ENCODE measurements around the gene HES3. TPM values are rescaled to one million over a fixed set of nuclear protein-coding genes. Genes with fewer than 3 reads are reported as not detected.

Gene HES3
- total RNA-seq, 1 donor: not detected

DNA sequence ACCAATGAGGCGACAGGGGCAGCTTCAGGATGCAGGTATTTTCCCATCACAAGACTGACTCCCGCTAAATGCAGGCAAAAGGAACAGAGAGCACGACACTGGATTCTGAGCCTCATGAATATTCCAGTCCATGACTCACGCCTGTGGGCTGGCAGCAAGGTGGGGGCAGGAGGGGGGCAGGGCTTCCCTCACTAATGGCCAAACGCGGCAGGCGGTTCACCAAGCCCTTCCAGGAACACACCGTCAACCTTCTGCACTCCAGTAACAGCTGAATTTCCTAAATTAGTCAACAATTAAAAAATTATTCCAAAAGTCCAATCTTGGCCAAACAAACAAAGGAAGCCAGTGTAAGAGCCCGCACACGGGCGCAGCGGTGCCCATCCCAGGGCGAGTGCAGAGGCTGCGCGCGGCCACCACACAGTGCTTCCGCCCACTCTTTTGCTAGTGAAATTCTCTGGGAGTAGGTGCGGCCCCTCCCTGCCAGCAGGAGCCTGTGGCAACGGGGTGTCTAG lies 29.5 kb downstream of the HES3 start:
- no peaks in the 10 kb centered on the region for H3K9me3 ChIP-seq (ENCODE audit: low read depth, low read length)

DNA sequence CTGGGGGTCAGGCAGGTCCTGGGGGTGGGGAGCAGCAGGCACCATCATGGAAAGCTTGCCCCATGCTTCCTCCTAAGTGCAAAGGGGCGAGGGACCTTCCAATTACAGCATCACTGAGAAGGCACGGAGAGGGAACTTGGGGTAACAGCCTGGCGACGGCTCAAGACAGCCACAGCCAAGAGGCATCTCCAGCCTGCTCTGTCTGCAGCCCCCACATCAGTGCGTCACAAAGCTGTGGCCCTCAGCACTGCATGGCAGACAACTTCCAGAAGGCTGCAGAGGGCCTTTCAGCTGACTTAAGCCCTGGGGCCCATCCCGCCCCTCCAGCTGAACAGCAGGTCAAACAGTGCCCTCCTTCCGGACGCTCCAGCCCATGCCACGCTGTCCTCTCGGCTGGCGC lies 30.1 kb downstream of the HES3 start:
- no peak overlapping the region for H3K4me3 ChIP-seq (ENCODE audit: low read length)
- no peaks in the 10 kb centered on the region for H3K9me3 ChIP-seq (ENCODE audit: low read depth, low read length)
- no peaks in the 10 kb centered on the region for H3K4me1 ChIP-seq (ENCODE audit: insufficient read depth, low read length)
- H3K27me3 ChIP-seq (ENCODE audit: insufficient read depth, low read length): no peaks in the 10 kb centered on the region

More for the DNA sequence above, 29.5 kb downstream of the HES3 start:
- no peaks in the 10 kb centered on the region for H3K4me1 ChIP-seq (ENCODE audit: insufficient read depth, low read length)
- no peaks in the 10 kb centered on the region for H3K27me3 ChIP-seq (ENCODE audit: insufficient read depth, low read length)
- H3K4me3 ChIP-seq (ENCODE audit: low read length): no peak overlapping the region

DNA sequence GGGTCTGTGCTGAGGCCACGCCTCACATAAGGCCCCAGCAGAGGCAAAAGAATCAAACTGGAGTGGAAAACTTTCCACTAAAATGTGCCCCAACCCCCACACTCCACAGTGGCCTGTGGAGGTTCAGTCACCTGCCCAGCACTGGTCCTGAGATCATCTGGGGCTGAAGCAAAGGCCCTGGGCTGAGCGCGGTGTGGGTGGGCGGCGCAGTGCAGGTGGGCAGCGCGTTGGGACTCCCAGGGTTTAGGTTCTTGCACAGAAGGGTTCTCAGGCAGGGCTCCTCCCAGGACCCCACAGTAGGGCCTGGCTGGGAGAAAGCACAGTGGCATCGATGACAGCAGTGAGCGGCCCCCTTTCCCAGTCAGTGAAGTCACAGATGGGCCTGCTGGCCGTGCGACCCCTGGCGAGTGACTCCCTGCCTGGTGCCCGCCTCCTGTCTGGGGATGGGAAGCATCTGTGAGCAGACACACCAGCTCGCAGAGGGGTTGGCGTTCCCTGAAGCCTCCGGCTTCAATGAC lies 30.7 kb downstream of the HES3 start:
- no peaks in the 10 kb centered on the region for H3K9me3 ChIP-seq (ENCODE audit: low read depth, low read length)
- no peaks in the 10 kb centered on the region for H3K4me1 ChIP-seq (ENCODE audit: insufficient read depth, low read length)
- no peaks in the 10 kb centered on the region for H3K27me3 ChIP-seq (ENCODE audit: insufficient read depth, low read length)
- H3K4me3 ChIP-seq (ENCODE audit: low read length): no peak overlapping the region

DNA sequence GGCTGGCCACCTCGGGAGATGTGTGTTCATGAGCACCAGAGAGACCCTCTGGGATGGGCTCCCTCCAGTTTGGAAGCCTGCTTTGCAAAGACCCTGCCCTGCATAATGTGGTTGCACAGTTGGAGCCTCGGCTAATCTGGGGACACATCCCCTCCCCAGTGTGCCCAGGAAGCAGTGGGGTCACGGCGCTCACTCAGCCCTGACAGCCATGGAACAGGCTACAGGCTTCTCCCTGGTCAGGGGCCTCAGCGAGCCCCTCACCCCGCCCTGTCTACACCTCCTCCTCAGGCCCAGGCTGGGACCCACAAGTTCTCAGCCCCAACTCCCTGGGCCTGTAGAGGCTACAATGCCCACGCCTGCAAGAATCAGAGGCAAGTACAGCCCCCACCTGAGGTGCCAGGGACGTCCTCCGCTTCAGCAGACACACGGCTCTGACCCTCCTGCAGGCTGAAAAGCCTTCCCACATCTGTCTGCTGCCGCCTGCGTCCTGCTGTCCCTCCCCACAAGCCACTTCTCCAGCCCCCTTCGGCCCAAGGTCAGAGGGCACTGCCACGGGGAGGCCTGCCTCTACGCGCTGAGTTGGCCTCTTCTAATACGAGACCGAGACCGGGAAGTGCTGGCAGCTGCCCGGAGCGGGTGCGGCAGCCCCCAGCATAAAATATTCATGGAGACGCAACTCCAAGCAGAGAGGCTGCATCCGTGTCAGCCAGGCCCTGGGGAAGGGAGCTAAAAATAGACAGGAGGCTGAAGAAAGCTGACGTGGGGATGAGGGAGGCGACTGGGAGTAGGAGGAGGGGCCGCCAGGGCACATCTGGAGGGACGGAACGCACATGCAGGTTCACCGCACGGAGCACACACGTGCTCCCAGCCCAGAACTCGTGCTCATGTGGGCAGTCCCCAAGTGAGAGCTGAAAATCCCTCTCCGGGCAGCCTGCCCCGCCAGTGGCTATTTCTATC lies 32.1 kb downstream of the HES3 start:
- Histone ChIP-seq H3K4me3 (ENCODE audit: low read length) (no peak overlapping the region), H3K4me1 (ENCODE audit: insufficient read depth, low read length) (no peaks in the 10 kb centered on the region), H3K27me3 (ENCODE audit: insufficient read depth, low read length) (no peaks in the 10 kb centered on the region), H3K9me3 (ENCODE audit: low read depth, low read length) (no peaks in the 10 kb centered on the region)

DNA sequence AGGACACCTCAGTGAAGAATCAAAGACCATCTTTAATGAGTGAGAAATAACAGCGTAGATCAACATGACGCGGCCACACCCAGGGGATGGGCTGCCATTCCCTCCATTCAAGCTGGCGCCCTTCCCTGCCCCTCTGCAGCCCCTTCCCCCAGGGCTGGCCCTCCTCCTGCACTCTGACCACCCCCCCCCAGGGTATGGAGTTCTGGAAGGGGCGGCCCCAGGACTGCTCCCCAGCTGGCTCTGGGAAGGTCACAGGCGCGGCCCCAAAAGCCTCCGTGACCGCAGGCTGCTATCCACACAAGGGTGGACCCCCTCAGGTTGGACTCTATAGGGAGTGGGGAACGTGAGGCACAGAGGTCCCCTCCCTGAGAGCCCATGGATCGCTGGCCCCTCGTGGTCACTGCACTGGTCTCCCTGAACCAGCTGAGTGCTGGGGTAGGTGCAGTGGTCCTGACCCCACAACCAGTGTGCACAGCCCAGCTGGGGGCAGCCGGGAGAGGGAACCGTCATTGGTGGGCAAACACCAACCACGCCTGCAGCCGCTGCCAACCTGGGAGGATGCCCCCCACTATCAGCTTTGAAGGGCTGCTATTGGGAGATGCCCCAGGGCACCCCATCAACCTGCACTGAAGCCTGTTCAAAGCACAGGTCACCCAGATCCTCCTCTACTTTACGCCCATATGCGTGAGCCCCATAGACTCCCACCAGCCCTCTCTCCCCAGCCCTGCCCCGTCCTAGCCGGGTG lies 33.0 kb downstream of the HES3 start:
- Histone ChIP-seq H3K4me1 (ENCODE audit: insufficient read depth, low read length) (no peaks in the 10 kb centered on the region), H3K4me3 (ENCODE audit: low read length) (no peak overlapping the region), H3K9me3 (ENCODE audit: low read depth, low read length) (no peaks in the 10 kb centered on the region), H3K27me3 (ENCODE audit: insufficient read depth, low read length) (no peaks in the 10 kb centered on the region)

DNA sequence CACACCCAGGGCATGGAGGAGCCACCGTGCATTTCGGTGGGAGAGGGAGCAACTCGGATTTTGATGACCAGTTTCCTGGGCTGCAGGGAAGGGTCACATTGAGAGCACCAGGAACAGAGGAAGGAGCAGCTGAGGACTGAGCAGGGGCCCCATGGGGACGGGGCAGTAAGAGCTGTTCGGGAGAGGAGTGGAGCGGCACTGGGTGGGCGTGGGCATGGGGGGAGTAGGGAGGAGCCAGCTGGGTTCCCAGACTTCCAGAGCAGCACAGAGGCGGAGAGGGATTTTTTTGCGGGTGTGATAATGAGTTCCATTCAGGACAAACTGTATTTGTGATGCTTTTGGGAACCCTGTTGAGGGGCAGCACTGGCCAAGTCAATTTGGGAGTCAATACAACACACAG lies 34.3 kb downstream of the HES3 start:
- Histone ChIP-seq H3K4me1 (ENCODE audit: insufficient read depth, low read length) (no peaks in the 10 kb centered on the region), H3K9me3 (ENCODE audit: low read depth, low read length) (no peaks in the 10 kb centered on the region), H3K27me3 (ENCODE audit: insufficient read depth, low read length) (no peaks in the 10 kb centered on the region), H3K4me3 (ENCODE audit: low read length) (no peak overlapping the region)

DNA sequence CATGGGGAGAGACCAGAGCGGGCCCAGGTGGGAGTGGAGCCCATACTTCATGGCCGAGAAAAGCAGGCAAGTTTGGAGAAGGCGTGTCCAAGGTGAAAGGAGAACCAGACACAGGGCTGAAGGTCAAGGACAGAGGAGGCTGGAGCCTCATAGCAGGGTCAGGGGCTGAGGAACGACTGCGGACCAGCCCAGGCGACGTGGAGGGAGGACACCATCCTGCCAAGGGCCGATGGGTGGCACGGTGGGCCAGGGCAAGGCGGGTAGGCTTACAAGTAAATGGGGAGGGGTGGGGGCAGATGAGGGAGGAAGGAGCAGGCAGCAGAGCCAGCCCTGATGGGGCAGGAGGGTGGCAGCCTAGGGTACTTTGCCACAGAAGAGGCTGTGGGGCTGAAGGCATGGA lies 35.1 kb downstream of the HES3 start:
- H3K4me1 ChIP-seq (ENCODE audit: insufficient read depth, low read length): no peaks in the 10 kb centered on the region
- no peaks in the 10 kb centered on the region for H3K9me3 ChIP-seq (ENCODE audit: low read depth, low read length)
- H3K4me3 ChIP-seq (ENCODE audit: low read length): no peak overlapping the region
- H3K27me3 ChIP-seq (ENCODE audit: insufficient read depth, low read length): no peaks in the 10 kb centered on the region

DNA sequence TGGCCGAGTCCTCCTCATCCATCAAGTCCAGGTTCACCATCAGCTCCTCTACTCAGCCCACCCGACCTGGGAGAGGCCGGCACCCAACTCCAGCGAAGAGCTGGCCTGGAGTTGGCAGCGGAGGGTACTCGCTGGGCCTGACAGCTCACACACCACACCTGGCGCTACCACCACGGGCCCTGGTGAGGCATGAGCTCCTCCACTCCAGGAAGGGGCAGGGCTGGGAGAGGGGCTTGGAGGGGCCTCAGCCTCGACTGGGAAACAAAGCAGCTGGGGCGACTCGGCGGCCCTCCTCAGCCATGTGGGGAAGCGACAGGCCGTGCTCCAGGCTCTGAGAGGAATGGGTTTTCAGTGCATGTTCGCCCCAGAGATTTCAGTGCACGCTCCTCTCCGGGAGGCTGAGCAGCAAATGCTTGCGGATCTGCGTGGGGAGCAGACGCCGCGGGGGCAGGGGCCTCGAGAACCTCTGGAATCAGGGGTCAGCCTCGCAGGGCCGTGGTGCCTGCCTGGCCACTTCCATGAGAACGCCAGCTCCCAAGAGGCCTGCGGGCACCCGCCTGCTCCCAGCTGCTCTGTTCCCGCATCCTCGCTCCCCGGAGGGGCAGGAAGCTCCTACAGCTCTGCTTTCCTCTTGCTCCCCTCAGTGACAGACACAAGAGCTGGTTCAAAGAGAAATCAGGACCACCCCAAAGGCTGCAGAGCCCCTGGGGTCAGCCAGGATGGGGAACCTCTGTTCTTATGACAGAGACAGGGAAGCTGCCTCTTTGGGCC lies 35.8 kb downstream of the HES3 start:
- Histone ChIP-seq H3K4me3 (ENCODE audit: low read length) (no peak overlapping the region), H3K4me1 (ENCODE audit: insufficient read depth, low read length) (no peaks in the 10 kb centered on the region), H3K27me3 (ENCODE audit: insufficient read depth, low read length) (no peaks in the 10 kb centered on the region), H3K9me3 (ENCODE audit: low read depth, low read length) (no peaks in the 10 kb centered on the region)

DNA sequence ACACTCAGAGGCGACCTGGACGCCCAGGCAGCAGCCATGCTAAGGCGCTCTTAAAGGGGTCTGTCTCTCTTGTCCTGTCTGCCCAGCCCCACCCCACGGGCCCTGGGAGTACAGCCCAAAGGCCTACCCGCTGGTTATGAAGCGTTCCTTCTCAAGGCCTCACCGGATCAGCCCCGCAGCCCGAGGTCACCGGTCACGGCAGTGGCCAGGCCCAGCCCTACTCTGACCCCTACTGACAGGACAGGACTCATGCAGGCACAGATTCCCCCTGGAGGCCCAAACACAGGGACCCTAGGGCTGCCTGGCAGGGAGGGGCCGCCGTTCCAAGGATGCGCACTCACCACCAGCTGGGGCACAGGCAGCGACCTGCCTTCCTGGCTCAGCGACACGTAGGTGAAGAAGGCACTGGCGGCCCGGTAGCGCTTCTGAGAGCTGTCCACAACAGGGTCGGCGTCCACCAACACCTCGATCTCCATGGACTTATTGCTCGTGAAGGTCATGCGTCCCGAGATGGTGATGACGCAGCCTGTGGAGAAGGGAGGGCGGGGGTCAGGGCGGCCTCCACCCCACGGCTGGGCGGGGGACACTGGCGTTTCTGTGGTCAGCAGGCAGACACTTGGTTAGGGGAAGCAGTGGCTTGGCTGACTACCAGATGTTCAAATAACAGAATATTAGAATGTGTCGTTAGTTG lies 36.9 kb downstream of the HES3 start:
- no peaks in the 10 kb centered on the region for H3K4me1 ChIP-seq (ENCODE audit: insufficient read depth, low read length)
- H3K27me3 ChIP-seq (ENCODE audit: insufficient read depth, low read length): no peaks in the 10 kb centered on the region
- H3K9me3 ChIP-seq (ENCODE audit: low read depth, low read length): no peaks in the 10 kb centered on the region
- no peak overlapping the region for H3K4me3 ChIP-seq (ENCODE audit: low read length)

DNA sequence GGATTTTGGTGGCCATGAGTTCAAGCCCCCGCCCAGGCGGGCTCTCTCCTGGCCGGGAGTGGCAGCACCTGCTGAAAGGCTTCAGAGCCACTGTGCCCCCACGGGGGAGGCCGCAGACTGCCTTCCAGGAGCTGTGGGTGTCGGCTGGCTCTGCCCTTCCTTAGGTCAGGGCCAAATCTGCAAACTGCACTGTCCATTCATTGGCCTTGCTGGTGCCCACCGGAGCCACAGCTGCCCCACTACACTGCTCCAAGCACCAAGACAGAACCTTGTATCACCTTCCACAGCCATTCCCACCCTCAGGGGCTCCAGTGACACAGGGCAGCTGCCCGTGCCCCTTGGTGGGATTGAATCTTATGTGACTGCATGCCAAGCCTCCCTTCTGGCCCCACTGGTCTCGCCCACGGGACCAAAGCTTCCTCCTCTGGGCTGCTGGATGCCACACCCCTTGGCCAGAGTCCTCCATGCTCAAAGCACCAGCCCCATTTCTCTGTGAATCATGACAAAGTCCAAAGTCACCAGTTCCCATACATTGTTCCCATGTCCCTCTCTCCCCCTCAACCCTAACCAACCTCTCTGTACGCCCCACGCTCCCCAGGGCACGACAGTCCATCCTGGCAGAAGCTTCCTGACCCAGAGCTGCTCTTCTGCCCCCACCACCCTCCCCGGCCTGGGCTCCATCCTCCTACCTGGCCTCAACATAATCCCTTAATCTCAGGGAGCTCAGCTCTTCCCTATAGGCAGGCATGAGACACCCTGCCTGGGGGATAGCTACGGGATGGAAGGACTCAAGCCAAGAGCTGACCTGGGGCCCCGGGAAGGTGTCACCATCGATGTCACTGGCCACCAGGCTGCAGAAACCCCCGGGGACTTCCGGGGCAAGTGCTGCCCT lies 37.8 kb downstream of the HES3 start:
- no peak overlapping the region for H3K4me3 ChIP-seq (ENCODE audit: low read length)
- no peaks in the 10 kb centered on the region for H3K9me3 ChIP-seq (ENCODE audit: low read depth, low read length)
- no peaks in the 10 kb centered on the region for H3K27me3 ChIP-seq (ENCODE audit: insufficient read depth, low read length)
- no peaks in the 10 kb centered on the region for H3K4me1 ChIP-seq (ENCODE audit: insufficient read depth, low read length)

DNA sequence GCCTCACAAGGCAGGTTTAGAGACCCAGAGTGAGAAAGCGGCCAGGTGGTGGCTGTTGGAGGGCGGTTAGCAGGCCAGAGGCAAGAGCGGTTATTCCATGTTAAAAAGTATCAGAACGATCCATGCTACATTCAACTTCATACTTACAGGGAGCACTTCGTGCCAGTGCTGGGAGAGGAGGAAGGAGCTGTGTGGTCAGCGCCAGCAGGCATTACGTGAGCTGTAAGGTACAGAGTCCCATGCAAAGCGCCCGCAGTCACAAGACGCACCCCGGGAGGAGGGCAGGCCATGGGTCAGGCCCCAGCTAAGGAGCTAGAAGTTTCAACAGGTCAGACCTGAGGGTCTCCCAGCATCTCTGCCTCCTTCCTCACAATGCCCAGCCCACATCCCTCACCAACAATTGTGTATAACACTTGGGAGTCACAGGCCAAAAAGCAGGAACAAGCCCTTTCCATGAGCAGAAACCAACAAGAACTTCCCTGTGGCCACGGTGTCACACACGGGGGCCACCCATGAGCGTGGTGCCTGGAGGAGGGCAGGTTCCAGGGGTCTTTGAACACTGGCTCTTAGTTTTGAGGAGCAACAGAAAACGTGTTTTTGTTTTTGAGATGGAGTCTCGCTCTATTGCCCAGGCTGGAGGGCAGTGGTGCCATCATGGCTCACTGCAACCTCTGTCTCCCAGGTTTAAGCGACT lies 38.7 kb downstream of the HES3 start:
- H3K9me3 ChIP-seq (ENCODE audit: low read depth, low read length): no peaks in the 10 kb centered on the region
- no peak overlapping the region for H3K4me3 ChIP-seq (ENCODE audit: low read length)
- H3K27me3 ChIP-seq (ENCODE audit: insufficient read depth, low read length): no peaks in the 10 kb centered on the region
- no peaks in the 10 kb centered on the region for H3K4me1 ChIP-seq (ENCODE audit: insufficient read depth, low read length)

DNA sequence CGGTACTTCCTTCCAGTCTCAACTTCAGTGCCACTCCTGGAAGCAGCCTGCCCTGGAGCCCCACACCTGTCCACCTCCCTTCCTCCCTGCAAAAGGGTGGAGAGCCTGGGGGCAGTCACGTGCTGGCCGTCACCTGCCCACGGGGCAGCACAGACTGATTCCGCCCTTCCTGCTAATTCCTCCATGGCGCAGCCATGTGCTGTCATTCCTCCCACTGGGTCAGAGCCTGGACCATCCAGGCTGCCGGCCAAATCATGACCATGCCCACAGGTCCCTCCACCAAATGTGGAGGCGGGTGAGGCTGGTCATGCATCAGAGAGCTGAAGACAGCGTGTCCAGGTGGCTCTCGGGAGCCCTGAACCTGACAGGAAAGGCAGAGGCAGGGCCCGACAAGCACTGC lies 41.4 kb downstream of the HES3 start:
- no peaks in the 10 kb centered on the region for H3K9me3 ChIP-seq (ENCODE audit: low read depth, low read length)
- no peaks in the 10 kb centered on the region for H3K4me1 ChIP-seq (ENCODE audit: insufficient read depth, low read length)
- H3K27me3 ChIP-seq (ENCODE audit: insufficient read depth, low read length): no peaks in the 10 kb centered on the region
- H3K4me3 ChIP-seq (ENCODE audit: low read length): no peak overlapping the region

DNA sequence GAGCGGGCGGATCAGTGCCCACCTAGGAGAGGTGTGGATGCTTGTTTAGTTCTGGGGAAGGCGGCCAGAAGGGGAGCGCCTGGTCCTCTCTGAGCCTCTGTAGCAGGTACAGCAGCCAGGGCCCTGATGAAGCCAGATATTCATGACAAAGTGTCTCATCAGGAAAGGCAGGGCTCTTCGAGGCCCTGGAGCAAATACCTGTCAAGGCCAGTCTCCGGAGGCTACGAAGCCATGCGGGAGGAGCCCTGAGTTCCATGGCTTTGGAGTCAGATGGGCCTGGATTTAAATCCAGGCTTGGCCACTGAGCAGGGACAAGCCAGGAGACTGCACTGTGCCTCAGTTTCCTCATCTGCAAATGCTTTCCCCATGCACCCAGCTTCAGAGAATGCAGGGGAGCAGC lies 42.3 kb downstream of the HES3 start:
- Histone ChIP-seq H3K27me3 (ENCODE audit: insufficient read depth, low read length) (no peaks in the 10 kb centered on the region), H3K4me1 (ENCODE audit: insufficient read depth, low read length) (no peaks in the 10 kb centered on the region), H3K9me3 (ENCODE audit: low read depth, low read length) (no peaks in the 10 kb centered on the region), H3K4me3 (ENCODE audit: low read length) (no peak overlapping the region)

Measured in mononuclear cell (primary cell).